ENCODE data around the gene ANKRD33B.

DNA sequence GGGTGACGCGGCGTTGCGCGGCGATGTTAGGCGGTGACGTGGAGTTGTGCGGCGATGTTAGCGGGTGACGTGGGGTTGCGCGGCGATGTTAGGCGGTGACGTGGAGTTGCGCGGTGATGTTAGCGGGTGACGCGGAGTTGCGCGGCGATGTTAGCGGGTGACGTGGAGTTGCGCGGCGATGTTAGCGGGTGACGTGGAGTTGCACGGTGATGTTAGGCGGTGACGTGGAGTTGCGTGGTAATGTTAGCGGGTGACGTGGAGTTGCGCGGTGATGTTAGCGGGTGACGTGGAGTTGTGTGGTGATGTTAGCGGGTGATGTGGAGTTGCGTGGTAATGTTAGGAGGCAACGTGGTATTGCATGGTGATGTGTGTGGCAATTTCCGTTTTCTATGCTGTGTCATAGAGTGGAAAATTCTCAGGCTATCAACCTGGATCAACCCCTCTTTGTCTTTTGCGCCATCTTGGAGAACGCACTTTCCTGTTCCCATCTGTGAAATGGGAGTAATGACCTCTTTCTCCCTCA is 76.0 kb downstream of the ANKRD33B start:
- TF ChIP-seq POLR2A (IDR thresholded peaks at IDR 0.05; ENCODE audit: low read depth, low read length) (no peak), POLR2AphosphoS5 (IDR thresholded peaks at IDR 0.05; ENCODE audit: low read depth, low read length) (no peak)
